NOMO-1 treated with DMSO at 0.1 percent for 48 hours (cell line): ENCODE results near the gene PLEKHA7.
A peak's percentile ranks its signal among the peaks of the same experiment; 100 is the strongest.

ENCODE experiments used
- DNase-seq: peaks from one replicate; lab custom pipeline; 2025; ENCODE audit not compliant: unreplicated experiment; lab: John Stamatoyannopoulos, UW

The PLEKHA7 gene

DNA sequence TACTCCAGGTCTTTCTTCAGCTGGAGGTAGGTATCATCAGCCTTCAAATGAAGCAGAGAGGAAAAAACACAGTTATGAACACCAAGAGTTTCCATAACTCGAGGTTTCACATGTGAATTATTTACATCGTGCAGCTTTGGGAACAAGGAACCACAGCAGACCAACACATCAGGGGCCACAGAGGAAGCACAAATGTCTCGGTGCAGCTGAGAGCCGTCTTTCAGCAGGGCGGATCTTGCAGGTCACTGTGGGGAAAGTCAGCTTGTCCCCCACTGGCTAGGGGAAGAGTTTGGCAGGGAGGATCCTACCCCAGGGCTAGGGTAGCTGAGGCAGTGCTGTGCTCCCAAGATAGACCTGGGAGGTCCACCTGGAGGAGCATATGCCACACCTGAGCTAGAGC lies 201.1 kb downstream of the PLEKHA7 start:
- DNase-seq = no peak

DNA sequence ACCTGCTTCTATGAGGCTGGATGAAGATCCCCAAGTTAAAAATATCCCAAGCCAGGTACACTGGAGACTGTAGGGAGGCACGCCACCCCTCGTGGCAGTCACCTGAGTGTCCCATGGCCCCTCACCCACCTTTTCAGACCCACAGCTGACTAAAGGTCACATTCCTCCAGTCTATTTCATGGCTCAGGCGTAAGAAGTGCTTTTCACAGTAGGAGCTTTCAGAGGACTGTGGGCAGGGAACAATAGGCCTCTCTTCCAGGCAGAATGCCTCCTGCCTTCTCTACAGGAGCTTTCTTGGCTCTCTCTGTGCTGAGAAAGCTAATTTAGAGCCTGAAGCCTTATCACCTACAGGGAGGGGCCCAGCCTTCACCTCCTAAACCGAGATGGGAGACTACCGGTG lies 201.9 kb downstream of the PLEKHA7 start:
- DNase-seq = no peak

DNA sequence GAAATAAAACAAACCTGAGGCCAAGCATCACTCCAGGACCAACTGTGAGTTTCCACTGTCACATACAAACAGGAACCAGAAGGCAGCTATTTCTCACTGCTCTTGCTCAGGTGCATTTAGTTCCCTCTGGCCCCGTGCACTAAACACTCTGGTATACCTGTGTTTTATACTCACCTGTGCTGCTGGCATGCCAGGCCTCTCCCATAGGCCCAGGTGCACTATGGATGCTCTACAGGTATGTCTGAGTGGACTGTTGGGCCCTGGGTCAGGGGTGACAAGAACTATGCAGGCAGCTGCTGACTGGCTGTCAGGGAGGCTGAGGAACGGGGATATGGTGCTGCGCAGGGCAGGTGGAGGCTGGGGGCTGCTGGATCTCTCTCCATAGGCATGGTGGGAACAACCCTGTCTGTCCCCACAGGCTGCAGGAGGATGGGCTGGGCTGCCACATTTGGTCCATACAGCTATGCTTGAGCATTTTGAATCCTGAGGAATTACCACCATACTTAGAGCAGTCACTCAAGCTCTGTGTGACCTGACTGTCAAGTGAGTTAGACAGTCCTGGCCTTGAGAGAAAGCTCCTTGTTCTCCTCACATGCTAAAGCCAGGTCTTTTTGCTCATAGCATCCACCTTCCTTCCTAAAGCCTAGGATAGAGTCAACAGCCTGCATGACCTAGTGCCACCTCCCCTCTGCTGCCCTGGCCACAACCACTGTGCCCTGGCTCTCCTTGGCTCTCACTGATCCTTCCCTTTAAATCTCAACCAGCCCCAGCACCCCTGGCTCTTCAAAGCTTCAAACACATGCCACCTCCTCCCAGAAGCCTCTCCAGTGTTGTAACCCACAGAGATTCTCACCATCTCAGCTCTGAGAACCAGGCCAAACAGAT lies 202.8 kb downstream of the PLEKHA7 start:
- DNase-seq = no peak

DNA sequence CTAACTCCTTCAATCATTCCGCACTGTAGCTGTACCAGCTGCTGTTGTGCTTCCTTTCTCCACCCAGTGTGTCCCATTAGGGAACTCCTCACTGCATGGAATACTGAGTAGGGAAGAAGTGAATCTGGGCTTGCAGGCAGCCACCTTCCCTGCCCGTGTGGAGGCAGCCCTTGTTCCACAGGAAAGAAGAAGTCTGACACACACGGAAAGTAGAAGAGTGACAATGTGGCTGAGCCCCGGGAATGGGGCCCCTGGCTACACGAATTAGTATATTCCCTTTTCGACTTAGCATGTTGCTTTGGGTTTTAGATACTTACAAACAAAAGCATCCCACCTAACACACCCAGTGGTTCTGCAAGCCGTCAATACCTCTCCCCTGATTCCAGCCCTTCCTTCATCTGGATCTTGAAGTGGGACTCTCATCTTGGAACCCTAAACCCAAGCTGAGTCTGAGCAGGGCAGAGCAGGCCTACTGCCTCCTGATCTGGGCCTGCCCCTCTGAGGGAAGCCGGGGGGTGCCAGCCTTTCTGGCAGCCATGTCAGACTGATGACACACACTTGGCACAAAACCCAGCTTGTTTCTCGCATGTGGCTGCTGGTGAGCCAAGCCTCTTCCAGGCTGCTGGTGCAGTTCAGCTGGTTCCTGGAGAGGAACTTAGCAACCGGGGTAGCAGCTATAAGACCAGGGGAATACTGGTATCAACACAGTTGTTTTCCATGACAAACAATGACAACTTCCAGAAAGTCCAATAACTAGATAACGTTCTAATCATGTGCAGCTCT lies 204.1 kb downstream of the PLEKHA7 start:
- DNase-seq = no peak

- peak; percentile 67 for DNase-seq
These were observed 206.9 kb downstream of the PLEKHA7 start for GRCh38 chr11:16807306-16807705.

DNA sequence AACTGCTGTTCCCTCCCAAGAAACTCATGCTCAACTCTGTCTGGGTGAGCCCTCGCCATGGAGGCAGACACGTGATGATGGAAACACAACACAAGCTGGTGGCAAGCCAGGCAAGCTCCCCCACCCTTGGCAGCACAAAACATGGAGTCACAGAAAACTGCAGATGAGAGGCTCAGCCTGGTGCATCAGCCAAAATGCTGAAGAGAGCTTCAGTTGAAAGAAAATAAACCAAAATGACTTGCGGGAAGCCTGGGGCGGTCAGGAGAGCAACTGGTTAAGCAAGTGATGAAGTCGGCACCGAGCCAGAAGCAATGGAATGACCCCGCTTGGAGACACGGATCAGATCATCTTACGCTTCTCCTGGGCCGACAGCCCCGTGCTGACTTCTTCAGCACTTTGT lies 207.4 kb downstream of the PLEKHA7 start:
- DNase-seq = no peak

DNA sequence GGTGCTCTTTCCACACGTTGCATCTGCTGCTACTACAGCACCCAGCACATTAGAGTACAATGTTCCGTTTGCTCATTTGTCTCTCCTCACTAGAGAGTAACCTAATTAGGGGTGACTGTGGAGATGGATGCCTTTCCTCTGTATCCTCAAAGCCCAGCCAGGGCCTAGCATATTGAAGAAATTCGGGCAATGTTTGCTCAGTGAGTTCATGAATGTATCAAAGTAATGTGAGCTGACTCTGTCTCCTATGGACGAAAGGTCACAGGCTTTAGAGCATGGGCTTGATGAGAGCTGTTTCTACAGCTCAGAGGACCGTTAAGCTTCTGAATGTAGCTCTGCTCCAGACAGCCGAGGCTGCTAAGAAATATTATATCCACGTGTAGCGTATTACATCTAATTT lies 208.3 kb downstream of the PLEKHA7 start:
- no peak for DNase-seq

GRCh38 chr11:16804104-16804947 lies 209.9 kb downstream of the PLEKHA7 start:
- DNase-seq = no peak

GRCh38 chr11:16801288-16801980 lies 212.8 kb downstream of the PLEKHA7 start:
- DNase-seq = no peak

GRCh38 chr11:16800382-16800781 lies 213.8 kb downstream of the PLEKHA7 start:
- no peak for DNase-seq

GRCh38 chr11:16799890-16800289 lies 214.3 kb downstream of the PLEKHA7 start:
- no peak for DNase-seq

DNA sequence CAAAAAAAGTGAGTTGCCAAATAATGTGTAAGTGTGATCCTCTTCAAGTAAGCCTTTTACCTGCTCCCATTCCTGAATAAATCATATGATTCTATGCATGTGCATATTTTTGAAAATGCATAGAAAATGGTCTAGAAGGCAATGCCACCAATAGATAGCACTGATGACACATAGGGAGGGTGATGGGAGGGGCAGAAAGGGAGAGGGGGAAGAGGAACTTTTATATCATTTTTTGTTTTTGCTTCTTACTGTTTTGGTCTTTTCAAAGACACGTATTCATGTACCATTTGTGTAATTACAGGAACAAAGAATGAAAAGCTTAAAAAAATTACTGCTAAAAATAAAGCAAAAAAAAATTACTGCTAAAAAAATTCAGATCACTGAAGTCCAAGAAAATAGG lies 215.0 kb downstream of the PLEKHA7 start:
- DNase-seq = no peak

GRCh38 chr11:16797776-16798175 lies 216.4 kb downstream of the PLEKHA7 start:
- DNase-seq = no peak

GRCh38 chr11:16796311-16796710 lies 217.9 kb downstream of the PLEKHA7 start:
- no peak for DNase-seq

GRCh38 chr11:16795146-16795545 lies 219.1 kb downstream of the PLEKHA7 start:
- DNase-seq = peak; percentile 79

- DNase-seq = no peak
These were observed 220.0 kb downstream of the PLEKHA7 start for GRCh38 chr11:16794047-16794818.

DNA sequence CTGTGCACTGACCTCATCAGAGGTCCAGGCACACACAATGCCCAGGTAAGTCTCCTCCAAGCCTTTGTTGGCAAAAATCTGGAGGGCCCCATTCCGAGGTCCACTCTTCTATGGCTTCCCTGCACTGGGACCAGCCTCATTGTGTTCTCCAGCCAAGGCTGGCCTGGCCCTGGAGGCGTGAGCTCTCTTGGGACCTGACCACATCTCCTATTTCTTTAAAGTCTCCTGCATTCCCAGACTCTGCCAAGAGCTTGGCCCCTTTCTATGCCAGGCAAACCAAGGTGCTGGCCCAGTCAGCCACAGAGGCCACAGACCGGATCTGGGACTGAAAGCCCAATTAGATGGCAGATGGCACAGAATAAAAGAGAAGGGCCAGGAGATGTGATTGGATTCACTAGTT lies 220.7 kb downstream of the PLEKHA7 start:
- no peak for DNase-seq

- no peak for DNase-seq
These were observed 221.2 kb downstream of the PLEKHA7 start for GRCh38 chr11:16793009-16793408.

- no peak for DNase-seq
These were observed 221.8 kb downstream of the PLEKHA7 start for GRCh38 chr11:16792426-16792825.
